ENCODE measurements around the gene ELAVL1.
"Not testable (repeated sequence)": the region's sequence is repeated elsewhere in the genome, so short reads cannot be mapped to it uniquely, and the experiment has no call there.

The ELAVL1 gene

DNA sequence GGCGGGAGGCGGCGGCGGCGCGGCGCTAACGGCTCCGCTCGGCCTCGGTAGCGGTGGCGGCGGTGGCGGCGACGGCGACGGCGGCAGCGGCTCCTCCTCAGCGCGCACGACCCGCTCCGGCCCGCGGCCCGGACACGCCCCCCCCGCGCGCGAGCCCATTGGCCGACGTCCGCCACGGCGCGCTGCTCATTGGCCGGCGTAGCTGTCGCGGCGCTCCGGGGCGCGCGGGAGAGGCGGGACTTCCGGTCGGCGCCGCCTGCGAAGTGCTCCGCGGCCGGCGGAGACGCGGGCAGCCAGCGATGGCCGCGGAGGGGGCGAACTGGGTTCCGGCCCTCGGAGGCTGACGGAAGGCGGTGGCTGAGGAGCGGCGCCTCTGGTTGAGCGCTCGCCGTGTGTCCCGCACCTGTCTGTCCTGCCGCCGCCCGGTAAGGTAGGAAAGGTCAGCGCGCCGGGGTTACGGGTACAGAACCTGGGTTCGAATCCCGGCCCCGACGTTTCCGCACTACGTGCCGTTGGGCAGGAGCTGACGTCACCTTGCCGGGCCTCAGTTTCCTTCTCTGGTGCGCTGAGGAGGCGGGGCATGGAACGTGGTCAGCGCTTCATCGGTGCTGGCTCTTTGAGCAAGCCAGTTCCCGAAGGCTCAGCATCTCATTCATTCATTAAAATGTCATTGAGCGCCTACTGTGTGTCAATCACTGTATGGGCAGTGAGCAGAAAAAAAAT lies at the start of gene ELAVL1:
ELAVL1 (minus strand) TSS at position 108 of the 723 bp plus-strand sequence. CDS start 13,826 bp downstream, outside the sequence.
- peak; percentile 91 for DNase-seq (ENCODE audit: low read depth)

DNA sequence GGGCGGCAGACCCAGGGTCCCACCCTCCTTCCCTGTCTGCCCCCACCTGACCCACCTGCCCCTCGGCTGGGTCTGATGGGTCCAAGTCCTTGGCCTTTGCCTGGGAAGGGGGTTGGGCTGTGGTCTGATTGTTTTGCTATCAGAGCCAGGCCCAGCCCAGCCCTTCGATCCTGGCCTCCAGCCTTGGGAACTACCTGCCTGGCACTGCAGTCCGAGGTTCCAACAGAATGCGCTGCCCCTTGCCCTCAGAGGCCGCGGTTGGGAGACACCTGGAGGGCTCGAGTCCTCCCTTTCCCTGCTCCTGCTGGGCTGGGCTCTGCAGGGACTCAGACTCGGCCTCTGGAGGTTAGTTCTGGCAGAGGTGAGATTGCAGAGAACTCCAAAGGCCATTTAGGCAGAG lies 48.7 kb upstream of the ELAVL1 start:
- DNase-seq (ENCODE audit: low read depth) = no peak

DNA sequence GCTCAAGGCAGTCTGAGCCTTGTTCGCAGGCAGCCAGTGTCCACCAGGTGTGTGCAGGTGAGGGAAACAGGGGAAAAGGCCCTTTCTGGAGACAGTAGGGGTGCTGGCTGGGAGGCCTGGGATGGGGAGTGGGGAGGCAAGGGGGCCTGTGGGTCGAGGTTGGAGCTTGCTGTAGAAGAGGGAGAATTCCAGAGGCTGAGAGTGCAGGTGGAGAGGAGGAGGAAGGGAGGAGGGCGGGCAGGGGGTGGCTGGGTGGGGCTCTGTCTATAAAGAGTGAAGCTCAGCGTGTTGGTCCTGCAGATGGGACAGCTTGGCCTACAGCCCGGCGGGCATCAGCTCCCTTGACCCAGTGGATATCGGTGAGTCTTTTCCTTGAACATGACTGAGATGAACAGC lies 47.0 kb upstream of the ELAVL1 start, which contains the start of gene CCL25:
CCL25 (plus strand) TSS at position 297 of the 396 bp plus-strand sequence. CDS start 290 bp downstream, outside the sequence.
- DNase-seq (ENCODE audit: low read depth) = no peak

DNA sequence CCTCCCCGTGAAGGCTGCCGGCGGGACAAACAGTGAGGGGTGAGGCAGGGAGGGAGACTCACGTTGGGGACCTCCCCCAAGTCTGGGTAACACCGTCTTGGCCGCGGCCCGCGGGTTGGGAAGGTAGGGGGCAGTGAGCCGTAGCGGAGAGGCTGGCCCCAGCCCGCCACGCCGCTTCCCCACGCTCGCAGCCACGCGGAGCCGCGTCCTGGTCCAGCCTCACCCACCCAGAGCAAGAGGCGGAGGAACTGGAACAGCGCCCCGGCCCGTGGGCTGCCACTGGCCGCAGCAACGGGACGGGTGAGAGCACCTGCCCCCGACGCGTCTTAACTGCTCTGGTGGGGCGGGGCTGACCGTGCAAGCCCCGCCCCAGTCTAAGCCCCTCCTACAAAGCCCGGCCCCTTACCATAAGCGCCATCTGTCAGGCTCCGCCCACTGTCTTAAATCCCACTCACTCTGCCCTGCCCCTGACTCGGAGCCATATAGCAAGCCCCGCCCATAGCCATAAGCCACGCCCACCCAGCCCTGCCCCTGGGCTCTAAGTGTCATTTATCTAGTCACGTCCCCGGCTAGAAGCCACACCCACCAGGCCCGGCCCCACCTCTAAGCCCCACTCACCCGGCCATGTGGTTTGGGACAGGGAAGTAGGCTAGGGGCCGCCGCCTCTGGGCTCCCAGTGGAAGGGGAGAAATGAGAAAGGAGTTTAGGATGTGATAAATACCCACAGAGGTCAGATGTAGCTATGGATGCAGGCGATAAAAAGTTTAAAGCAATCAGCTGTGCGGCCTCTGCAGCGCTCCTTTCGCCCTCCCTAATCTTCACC lies 45.0 kb upstream of the ELAVL1 start:
- DNase-seq (ENCODE audit: low read depth) = peak; percentile 78

DNA sequence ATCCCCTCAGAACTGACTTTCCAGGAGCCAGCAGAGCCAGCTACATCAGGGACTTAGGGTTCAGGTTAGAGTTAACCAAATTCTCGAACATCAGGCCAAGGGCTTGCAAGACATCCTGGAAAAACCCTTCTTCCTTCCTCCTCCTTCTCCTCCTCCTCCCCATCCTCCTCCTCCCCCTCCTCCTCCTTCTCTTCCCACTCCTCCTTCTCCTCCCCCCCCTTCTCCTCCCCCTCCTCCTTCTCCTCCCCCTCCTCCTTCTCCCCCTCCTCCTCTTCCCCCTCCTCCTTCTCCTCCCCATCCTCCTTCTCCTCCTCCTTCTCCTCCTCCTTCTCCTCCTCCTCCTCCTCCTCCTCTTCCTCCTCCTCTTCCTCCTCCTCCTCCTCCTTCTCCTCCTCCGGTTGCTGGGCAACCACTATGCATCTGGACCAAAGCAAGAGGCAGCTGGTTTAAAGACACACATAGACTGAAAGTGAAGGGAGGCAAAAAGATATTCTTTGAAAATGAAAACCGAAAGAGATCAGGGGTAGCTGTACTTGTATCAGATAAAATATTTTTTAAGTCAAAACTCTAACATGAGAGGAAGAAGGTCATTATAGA lies 41.2 kb upstream of the ELAVL1 start:
- no peak for DNase-seq (ENCODE audit: low read depth)

DNA sequence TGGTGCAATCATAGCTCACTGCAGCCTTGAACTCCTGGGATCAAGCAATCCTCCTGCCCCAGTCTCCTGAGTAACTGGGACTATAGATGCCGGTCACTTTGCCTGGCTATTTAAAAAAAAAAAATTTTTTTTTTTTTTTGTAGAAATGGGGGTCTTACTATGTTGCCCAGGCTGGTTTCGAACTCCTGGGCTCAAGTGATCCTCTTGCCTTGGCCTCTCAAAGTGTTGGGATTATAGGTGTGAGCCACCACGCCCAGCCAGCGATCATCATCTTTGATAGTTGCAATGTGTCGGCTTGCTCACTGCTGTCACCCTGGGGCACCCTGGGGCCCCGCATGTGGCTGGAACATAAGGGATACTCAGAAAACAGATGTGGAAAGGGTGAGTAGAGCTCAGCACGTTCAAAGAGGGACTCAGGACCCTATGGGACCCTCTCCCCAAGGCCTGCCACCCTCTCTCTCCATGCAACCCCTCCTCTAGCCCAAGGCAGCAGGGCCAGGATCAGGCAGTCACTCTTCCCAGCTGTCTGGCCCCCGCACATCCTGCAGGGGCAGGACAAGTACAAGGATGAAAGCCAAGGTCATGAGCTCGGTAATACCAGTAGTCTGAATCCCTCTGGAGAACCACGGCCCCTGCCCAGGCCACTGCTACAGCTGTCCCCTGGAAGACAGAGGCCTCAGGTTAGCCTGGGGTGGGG lies 40.6 kb upstream of the ELAVL1 start:
- DNase-seq (ENCODE audit: low read depth) = no peak

DNA sequence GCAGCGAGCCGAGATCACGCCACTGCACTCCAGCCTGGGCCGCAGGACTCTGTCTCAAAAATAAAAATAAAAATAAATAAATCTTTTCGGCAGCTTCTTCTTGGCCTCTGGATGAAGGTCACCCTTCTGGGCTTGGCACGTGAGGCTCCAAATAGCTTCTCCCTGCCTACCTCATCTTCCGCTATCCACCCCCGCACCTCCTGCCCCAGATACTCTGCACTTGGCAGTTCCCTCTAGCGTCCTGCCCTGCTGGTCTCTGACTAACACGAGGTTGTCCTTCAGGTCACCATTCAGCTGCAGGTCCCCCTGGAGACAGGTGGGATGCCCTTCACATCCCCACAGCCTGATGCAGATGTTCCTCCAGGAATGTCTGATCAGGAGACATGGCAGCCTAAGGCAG lies 38.6 kb upstream of the ELAVL1 start:
- no peak for DNase-seq (ENCODE audit: low read depth)

DNA sequence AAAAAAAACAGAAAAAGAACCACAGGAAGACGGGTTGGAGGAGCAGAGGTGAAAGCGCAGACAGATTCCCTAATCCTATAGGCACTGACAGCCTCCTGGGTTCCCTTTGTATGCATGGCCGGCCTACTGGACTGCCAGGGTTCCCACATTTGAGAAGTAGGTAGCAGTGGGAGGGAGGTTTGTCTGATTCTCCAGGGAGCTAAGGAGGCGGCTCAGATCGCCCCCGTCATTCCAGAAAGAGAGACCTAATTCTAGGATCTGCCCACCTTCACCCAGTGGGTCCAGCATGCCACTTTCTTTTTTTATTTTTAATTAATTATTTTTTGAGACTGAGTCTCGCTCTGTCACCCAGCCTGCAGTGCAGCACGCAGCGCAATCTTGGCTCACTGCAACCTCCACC lies 37.5 kb upstream of the ELAVL1 start:
- no peak for DNase-seq (ENCODE audit: low read depth)

DNA sequence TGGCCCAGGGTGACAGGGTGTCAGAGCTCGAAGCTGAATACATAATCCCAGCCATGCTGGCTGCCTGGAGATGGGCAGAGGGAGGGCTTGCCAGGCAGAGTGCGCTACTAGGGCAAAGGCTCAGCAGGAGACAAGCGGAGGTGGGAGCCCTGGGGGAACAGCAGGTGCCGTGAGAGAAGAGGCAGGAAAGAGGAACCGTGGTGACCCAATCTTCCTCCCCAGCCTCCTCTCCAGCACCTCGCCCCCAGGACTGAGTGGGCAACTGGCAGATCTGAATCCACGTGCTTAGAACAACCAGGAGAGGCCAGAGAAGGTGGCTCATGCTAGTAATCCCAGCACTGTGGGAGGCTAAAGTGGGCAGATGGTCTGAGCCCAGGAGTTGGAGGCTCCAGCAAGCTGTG lies 36.1 kb upstream of the ELAVL1 start:
- DNase-seq (ENCODE audit: low read depth) = no peak

DNA sequence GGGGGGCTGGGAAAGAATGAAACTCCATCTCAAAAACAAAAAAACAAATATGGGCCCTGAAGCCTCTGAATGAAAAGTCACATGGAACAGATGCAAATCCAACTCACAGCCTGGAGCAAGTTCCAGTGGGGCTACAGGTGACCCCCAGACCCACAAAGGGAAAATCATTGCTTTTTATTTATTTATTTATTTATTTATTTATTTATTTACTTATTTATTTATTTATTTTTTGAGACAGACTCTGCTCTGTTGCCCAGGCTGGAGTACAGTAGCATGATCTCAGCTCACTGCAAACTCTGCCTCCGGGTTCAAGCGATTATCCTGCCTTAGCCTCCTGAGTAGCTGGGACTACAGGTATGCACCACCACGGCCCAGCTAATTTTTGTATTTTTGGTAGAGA lies 33.8 kb upstream of the ELAVL1 start:
- no peak for DNase-seq (ENCODE audit: low read depth)

DNA sequence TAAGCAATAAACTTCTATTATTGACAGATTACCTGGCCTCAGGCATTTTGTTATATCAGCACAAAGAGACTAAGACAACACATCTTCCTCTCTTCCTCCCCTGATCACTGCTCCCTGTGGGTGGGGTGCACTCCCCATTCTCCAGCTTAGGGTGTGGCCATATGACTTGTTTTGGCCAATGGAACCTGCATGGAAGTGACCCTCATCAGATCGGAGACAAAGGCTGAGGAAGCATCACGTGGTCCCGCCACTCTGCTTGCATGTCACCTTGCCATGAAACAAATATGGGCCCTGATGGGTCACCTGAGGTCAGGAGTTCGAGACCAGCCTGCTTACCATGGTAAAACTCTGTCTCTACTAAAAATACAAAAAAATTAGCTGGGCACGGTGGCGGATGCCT lies 33.4 kb upstream of the ELAVL1 start:
- no peak for DNase-seq (ENCODE audit: low read depth)

DNA sequence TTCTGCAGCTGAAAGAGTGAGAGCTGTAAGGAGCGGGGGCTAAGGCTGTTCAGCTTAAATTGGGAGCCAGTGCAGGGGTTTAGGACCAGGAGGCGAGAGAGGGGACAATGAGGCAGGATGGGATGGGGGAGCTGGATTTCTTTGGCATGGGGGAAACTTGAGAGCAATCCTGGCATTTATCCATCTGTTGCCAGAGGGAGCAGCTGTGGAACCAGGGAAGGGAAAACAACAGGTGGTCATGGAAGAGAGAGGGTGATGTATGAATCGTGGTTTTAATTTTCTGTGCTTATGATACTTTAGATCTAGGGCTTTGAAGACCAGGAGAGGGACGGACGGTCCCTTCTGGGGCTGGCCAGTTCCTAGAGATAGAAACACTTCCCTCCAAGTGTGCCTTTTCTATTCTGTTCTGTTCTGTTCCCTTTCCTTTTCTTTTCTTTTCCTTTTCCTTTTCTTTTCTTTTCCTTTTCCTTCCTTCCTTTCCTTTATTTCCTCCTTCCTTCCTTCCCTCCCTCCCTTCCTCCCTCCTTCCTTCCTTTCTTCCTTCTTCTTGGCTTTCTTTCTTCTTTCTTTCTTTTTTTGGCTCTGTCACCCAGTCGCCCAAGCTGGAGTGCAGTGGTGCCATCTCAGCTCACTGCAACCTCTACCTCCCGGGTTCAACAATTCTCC lies 31.1 kb upstream of the ELAVL1 start:
- DNase-seq (ENCODE audit: low read depth) = no peak

DNA sequence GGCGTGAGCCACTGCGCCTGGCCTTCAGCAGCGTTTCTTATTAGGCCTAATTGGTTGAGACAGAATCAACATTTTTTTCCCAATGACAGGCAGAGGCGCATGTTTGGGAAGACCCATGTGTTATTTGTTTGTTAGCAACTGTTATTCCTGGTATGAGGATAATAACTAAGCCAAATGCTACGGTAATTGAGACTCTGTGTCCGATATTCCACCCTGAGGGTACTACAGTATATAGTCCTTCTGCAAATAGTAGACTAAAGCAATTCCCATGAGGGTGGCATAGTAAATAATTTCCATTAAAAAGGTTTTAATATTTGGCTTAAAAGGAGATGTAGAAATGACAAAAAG lies 28.7 kb upstream of the ELAVL1 start:
- DNase-seq (ENCODE audit: low read depth) = no peak

DNA sequence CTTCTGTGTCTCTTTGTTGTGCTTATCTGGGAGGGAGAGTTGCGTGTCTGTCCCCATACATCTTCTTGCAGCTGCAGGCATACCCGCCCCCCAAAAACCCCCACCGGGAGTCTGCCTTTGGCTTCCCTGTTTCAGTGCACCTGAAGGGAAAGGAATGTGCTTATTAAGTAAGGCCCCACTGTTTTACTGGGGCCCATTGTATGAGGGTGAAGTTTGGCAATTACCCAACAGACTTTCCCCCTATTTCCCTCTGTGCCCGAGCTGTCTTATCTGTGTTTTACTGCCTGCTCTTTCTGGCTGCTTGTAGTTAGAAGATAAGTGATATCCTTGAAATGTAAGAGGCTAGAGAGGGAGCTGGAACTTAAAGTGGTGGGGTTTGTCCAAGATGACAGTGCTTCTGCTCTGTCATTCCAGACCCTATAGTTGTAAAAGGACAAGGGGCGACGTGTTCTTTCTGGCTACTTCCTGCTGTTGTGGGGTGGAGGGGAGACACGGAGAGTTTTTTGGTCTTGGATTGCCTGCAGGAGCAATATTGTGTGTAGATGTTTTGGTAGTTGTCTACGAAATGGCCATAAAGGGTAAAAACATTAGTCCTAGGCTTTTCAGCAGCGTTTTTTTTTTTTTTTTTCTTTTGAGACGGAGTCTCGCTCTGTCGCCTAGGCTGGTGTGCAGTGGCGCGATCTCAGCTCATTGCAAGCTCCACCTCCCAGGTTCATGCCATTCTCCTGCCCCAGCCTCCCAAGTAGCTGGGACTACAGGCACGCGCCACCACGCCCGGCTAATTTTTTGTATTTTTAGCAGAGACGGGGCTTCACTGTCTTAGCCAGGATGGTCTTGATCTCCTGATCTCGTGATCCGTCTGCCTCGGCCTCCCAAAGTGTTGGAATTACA lies 28.1 kb upstream of the ELAVL1 start:
- not testable (repeated sequence) for DNase-seq (ENCODE audit: low read depth)

DNA sequence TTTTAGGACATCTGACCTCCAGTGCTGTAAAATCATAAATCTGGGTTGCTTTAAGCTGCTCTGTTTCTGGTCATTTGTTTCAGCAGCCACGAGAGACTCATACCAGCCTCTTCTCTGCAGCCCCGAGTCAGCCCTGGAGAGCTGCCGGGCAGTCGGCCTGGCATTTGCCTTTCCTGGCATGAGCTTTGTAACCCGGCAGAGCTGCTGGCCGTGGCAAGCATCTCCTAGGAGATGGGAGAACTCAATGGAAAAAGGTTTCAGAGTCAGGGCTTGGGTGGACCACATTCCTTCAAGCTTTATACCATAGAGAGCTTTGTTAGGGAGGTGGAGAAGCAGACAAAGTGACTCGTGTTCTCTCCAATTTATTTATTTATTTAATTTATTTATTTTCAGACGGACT lies 25.5 kb upstream of the ELAVL1 start:
- no peak for DNase-seq (ENCODE audit: low read depth)

DNA sequence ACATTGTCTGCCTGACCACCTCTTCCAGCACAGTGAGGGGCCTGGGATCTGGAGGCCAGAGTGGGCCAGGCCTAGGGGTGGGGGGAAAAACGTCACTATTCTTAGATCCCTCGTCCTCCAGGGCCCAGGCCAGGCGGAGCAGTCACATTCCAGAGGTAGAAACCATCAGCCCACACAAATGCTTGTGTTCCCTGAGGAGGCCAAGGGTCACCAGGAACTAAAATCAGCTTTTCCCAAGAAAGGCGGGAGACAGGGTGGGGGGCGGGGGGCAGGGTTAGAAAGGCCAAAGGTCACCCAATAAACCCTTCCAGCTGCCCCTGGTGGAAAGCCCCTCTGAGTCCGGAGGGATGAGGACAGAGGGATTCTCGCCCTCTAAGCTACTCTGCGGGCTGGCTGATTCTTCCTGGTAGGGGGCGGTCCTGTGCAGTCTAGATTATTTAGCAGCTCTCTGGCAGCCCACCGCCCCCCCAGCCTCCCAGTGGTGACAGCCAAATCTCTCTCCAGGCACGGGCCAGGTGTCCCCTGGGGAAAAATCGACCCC lies 23.6 kb upstream of the ELAVL1 start:
- no peak for DNase-seq (ENCODE audit: low read depth)

DNA sequence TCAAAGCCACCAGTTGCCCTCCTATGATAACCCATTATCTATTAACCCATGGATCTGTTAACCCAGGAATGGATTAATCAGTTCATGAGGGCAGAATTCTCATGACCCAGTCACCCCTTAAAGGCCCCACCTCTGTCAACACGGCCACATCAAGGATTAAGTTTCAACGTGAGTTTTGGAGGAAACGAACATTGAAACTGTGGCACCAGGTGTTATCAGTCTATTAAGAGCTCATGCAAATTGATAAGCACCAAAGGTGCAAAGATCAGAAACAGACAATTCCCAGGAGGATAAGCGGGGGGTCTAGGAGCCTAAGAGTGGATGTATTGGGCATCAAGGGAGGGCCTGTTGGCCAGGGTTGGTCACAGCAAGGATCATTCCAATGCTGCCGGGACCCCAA lies 19.9 kb upstream of the ELAVL1 start:
- DNase-seq (ENCODE audit: low read depth) = no peak

DNA sequence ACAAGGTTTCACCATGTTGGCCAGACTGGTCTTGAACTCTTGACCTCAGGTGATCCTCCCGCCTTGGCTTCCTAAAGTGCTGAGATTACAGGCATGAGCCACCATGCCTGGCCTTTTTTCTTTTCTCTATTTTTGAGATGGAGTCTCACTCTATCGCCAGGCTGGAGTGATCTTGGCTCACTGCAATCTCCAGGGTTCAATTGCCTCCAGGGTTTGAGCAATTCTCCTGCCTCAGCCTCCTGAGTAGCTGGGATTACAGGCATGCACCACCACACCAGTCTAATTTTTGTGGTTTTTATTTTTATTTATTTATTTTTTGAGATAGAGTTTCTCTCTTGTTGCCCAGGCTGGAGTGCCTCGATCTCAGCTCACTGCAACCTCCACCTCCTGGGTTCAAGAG lies 18.8 kb upstream of the ELAVL1 start:
- DNase-seq (ENCODE audit: low read depth) = not testable (repeated sequence)

DNA sequence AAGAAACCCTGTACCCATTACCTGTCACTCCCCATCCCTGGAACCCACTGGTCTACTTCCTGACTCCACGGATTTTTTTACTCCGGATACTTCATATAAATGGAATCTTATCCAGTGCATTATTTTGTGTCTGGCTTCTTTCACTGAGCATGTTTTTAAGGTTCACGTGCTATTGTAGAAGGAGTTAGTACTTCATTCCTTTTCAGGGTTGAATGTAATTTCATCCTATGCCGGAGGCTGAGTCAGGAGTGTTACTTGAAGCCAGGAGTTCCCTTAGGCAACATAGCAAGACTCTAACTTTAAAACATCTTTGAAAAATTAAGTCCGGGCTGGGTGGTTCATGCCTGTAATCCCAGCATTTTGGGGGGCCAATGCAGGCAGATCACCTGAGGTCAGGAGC lies 17.9 kb upstream of the ELAVL1 start:
- DNase-seq (ENCODE audit: low read depth) = peak; percentile 12

DNA sequence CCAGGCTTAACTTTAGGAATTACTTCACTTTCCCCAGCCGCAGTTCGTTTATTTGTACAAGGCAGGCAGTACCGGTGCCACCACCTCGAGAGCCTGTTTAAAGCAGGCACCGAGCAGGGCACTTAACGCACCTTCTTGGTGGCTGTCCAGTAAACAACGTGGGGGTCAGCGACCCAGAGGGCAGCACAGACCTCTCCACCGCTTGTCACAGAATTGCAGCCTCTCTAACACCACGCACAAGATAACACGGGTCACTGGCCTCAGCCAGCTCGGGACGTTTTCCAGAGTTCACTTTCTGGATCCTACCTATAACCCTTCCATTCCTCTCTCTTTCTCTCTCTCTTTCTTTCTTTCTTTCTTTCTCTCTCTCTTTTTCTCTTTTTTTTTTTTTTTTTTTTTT lies 16.8 kb upstream of the ELAVL1 start:
- no peak for DNase-seq (ENCODE audit: low read depth)

DNA sequence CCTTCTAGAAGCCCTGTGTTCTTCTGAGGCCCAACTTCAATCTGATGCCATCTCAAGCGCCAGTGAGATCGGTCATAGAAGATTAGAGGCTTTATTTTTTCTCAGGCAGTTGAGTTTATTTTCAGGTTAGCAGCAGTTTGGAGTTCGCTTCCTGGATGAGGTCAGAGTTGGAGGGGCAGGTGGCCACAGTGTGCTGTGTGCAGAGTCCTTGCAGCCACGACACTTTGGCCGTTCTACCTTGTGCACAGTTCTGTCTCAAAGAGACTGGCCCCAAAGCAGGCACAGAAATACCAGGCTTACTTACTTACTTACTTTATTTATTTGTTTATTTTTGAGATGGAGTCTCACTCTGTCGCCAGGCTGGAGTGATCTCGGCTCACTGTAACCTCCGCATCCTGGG lies 15.9 kb upstream of the ELAVL1 start:
- no peak for DNase-seq (ENCODE audit: low read depth)

All from iris pigment epithelial cell (primary cell).